Measurements from ENCODE around the gene SH3RF2.
"Not testable (repeated sequence)": the region's sequence is repeated elsewhere in the genome, so short reads cannot be mapped to it uniquely, and the experiment has no call there.

The SH3RF2 gene

GRCh38 chr5:145981589-145982571, 45.5 kb downstream of the SH3RF2 start:
- DNase-seq: no peak

GRCh38 chr5:145982572-145983318, 46.4 kb downstream of the SH3RF2 start:
- no peak for DNase-seq

DNA sequence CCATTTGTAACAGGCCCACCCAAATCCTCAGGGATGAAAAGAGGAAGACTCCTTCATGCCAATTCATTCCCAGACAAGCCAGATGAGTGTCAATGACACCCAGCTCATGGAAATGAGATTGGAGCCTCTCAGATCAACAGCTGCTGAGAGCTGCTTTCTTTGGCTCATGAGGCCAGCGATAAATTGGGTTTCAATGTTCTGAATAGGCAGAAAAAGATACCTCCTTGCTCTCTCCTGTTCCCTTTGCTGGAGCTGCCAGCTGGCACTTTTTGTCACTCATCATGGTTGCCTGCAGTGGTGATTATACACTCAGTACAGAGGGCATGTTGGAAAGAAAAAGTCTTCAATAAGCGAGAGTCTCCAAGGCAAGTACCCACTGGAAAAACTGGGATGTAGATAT, 47.1 kb downstream of the SH3RF2 start:
- DNase-seq: no peak

DNA sequence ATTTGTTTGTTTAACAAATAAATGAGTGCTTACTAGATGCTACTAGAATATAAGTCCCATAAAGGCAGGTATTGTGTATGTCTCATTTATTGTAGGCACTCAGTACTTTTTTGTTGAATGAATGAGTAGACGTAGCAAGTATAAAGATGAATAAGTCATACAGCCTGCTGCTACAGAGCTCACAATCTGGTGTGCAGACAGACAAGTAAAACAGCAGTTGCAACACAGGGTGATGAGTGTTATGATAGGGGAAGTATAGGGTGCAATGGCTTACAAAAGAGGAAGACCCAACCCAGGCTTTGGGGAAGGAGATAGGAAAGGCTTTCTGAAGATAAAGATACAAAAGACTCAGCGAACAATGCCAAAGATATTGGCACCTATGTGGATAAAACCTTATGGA, 47.7 kb downstream of the SH3RF2 start:
- DNase-seq: no peak

DNA sequence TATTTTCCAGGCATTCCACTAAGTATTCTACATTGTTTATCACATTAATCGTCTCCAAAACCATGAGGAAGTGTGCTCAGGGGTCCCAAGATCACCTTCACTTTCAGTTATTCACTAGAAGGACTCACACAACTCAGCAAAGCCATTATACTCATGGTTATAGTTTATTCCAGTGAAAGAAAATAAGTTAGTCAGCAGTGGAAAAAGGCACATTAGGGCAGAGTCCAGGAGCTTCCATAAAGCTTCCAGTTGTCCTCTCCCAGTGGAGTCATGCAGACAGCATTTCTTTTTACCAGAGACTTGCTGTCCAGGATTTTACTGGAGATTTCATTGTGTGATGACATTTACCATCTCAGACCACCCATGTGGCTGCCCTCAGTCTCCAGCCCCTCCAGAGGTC, 51.5 kb downstream of the SH3RF2 start:
- no peak for DNase-seq

- DNase-seq: no peak
These were observed 52.6 kb downstream of the SH3RF2 start for GRCh38 chr5:145988993-145989392.

DNA sequence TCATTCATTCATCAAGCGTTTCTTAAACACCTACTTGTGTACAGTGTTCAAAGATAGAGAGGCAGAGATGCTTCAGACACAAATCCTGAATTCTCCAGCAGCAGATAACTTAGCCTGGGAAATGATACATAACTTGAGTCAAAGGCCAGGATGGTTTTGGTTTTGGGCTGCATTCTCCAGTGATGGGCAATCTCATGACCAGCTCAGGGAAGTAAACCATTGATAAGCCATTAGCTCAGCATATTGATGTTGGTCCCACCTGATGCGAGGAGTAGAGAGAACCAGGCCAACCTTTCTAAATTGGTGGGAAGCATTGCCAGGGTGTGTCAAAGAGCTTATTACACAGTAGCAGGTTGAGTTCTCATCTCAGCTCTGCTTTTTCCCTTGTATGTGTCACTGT, 53.0 kb downstream of the SH3RF2 start:
- no peak for DNase-seq

GRCh38 chr5:145990170-145990569, 53.8 kb downstream of the SH3RF2 start:
- DNase-seq: no peak

DNA sequence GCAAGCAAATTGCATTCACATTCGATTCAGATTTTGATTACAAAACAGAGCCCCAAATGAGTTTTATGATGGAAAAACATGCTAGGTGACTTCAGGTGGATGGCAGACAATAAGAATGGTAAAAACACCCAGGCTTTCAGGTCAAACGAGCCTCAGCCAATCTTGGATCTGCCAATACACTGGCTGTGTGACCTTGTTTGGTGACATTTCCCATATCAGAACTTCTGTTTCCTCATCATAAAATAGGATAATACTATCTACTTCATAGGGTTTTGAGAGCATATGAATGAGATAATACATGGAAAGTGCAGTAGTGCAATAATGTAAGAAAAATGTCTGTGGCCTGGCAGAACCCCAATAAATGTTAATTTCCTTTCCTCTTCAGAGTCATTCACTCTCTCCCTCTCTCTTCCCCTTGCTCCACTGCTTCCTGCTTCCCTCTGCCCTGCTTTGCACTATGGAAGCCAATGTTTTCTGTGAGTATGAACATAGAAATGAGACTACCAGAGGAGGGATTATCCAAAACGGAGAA, 54.7 kb downstream of the SH3RF2 start:
- DNase-seq: no peak

- DNase-seq: not testable (repeated sequence)
These were observed 57.2 kb downstream of the SH3RF2 start for GRCh38 chr5:145993538-145993937.

DNA sequence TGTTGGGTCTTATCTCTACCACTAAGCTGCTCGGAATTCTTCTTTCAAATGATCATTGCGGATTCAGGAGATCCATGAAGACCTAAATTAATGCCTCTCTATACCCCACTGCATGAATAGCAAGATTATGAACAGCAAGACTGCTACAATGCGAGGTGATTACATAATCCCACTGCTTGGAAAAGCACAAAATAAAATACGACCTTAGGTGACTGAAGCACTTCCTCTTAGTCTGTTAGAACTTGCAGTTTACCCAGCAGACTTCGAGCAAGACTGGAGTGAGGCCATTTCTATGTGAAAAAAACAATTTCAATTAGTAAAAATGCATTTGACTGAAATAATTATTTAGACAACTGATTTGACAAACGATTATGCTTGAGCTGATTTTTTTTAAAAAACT, 59.8 kb downstream of the SH3RF2 start:
- DNase-seq: no peak

- DNase-seq: no peak
These were observed 62.8 kb downstream of the SH3RF2 start for GRCh38 chr5:145999208-145999607.

GRCh38 chr5:146000072-146000471, 63.7 kb downstream of the SH3RF2 start:
- no peak for DNase-seq

- no peak for DNase-seq
These were observed 65.3 kb downstream of the SH3RF2 start for GRCh38 chr5:146001544-146002190.

GRCh38 chr5:146002491-146002890, 66.1 kb downstream of the SH3RF2 start:
- DNase-seq: no peak

DNA sequence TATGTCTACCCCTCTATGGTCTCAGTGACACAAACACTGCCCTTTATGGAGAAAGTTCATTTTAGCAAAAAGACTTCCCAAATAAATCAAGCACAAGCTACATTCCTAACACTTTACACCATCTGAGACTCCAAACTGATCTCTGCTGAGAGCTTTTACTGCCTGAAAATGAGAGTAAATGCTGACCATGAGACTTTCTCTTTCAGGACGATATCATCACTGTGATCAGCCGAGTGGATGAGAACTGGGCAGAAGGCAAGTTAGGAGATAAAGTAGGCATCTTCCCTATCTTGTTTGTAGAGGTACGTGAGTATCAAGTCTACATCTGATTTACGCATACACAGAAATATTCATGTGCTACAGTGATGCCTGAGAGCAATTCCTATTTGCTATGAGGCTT, 67.5 kb downstream of the SH3RF2 start:
- DNase-seq: no peak

DNA sequence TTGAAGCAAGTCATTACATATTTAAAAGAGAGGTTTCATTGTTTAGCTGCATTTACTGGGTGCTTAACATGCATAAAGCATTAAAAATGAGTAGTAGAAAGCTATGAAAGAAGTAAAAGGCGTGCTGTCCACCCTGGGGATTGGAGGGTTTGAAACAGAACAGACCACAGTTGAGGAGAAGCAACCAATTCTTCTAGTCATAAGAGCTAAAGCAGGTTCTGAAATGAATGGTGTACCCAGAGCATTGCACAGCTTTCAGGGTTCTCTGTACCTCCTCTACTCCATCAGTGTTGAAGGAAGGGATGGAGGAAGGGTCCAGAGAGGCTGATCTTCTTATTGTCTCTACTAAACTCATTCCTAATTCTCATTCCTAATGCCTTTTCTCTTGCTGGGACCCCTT, 68.9 kb downstream of the SH3RF2 start:
- no peak for DNase-seq

GRCh38 chr5:146005723-146006122, 69.3 kb downstream of the SH3RF2 start:
- no peak for DNase-seq

- no peak for DNase-seq
These were observed 70.3 kb downstream of the SH3RF2 start for GRCh38 chr5:146006470-146007190.

DNA sequence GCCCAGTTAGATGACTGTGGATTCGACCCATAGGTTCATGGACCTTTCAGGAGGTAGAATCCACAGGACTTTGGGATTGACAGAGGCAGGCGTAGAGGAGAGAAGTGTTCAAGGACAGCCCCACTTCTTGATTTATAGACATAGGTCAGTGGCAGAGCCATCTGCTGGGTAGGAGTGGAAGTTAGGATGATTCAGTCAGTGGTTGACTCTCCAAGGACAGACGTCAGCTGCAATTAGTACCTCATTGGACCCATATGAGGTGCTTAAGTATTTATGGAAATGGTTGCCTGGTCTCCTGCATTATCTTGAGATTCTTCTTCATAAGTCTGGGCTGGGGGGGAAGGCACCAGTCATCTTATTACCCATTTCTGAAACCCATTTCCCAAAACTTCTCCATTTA, 70.9 kb downstream of the SH3RF2 start:
- DNase-seq: no peak

GRCh38 chr5:146007989-146008388, 71.6 kb downstream of the SH3RF2 start:
- DNase-seq: no peak

- no peak for DNase-seq
These were observed 72.6 kb downstream of the SH3RF2 start for GRCh38 chr5:146009020-146009419.

DNA sequence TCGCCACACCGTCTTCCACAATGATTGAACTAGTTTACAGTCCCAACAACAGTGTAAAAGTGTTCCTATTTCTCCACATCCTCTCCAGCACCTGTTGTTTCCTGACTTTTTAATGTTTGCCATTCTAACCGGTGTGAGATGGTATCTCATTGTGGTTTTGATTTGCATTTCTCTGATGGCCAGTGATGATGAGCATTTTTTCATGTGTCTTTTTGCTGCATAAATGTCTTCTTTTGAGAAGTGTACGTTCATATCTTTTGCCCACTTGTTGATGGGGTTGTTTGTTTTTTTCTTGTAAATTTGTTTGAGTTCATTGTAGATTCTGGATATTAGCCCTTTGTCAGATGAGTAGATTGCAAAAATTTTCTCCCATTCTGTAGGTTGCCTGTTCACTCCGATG, 74.1 kb downstream of the SH3RF2 start:
- DNase-seq: not testable (repeated sequence)

Data from SW 1271 (cell line).